HG02852 (cell line): ENCODE results near the gene SMG1.

ENCODE experiments used
- ATAC-seq: cut with Tn5 transposase; IDR thresholded peaks from one replicate; pipeline ENCODE4 v1.9.1; 2021; ENCODE audit warnings: mild to moderate bottlenecking, moderate library complexity; ENCODE audit not compliant: unreplicated experiment

SMG1 gene

DNA sequence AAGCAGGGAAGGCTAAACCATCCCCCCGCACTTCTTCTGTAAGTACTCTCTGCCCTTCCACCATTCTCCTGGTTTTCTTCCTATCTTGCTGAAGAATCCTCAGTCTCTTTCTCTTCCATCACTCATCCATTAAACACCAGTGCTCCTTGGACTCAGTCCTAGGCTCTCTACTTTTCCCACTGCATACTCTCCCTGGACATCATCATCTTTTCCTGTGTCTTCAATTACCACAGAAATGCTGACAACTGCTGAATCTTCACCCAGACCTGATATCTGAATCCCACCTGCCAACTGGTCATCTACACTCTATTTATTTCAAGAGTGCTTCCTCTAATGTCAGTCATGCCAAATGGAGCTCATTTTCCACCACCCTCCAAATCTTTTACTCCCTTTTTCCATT lies 71.0 kb downstream of the SMG1 start:
- ATAC-seq: no peak

GRCh38 chr16:18853694-18854093 lies 72.5 kb downstream of the SMG1 start:
- no peak for ATAC-seq

DNA sequence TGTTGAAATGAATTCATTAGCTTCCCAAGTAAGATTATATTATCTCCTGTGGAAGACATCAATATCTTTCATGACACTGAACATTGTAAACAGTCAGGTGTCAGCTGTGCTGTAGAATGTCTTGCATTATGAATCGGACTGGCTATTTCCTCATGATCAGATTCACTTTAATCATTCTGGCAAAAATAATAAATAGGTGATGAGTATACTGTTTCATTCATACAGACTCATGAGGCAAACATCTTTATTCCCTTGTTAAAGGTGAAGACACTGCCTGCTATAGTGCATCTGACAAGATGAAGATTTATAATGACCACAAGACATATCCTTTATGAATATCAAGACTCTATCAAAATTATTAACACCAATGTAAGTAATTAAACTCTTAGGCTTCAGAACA lies 73.6 kb downstream of the SMG1 start:
- ATAC-seq: no peak

- ATAC-seq: no peak
Observed at GRCh38 chr16:18846416-18846815, 79.8 kb downstream of the SMG1 start.

DNA sequence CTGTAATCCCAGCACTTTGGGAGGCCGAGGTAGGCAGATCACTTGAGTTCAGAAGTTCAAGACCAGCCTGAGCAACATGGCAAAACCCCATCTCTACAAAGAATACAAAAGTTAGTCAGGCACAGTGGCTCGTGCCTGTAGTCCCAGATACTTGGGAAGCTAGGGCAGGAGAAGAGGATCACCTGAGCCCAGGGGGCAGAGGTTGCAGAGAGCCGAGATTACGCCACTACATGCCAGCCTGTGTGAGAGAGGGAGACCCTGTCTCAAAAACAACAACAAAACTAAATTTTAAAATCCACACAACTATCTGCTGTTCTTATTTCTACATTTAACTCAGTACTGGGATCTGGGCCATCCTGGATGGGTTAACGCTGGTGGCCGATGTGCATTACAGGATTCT lies 83.6 kb downstream of the SMG1 start:
- no peak for ATAC-seq

DNA sequence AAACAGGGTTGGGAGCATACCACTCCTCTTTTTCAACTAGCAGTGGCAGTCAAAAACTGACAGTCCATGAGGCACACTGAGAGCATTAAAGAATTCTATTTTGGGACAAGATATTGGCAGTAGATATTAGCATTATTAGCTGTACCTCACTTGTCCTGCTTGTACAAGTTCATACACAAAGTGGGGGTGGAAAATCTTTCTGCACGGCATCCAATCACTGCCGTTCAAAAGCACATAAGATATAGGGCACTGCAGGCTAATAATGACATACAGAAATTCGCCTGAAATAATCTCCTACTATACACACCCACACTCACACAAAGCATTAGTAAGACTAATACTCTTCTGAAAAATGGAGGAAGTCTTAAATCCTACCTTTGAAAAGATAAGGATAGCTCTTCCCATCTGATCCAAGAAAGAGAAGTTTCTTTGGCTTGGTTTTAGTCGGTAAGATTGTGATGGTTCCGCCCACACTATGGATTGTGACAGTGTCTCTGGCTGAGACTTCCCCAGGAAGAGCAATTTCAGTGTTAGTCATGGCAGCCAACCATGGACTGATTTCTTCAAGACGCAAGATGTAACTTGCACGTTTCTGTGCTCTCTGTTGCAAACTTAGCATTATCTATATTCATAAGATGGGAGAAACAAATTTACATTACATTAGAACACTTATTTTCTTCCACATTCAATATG lies 84.2 kb downstream of the SMG1 start:
- no peak for ATAC-seq

DNA sequence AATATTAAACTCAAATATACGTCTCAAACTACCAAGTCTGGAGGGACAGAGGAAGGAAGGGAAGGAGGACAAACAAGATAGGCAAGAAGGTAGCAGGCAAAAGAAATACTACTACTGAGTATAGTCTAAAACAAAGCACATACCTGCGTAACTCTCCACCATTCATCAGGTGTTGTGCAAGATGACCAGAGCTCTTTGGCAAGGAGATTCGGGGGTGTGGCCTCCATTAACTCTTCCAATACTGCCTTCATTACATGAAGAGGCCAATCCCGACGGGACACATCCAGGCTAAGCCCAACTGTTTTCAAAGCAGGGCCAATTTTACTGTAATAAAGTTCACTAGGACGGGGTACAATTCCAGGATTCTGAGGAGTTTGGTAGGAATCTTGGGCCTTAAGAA lies 86.7 kb downstream of the SMG1 start:
- no peak for ATAC-seq

DNA sequence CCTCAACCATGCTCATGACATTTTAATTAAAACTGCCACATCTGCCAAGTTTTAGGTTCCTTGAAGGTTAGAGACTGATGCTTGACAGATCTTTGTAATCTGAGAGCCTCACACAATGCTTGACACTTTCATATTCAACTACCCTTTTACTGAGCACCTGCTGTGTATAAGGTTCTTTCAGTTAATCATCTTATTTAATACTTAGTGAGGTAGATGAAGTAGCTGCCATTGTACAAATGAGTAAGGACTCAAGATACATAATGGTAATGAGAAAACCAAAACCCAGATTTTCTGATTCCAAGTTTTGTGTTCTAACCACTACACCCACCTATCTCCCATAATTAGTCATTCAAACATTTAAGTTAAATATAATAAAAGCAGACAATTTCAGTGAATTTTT lies 89.5 kb downstream of the SMG1 start:
- no peak for ATAC-seq

- ATAC-seq: no peak
Observed at GRCh38 chr16:18834864-18835263, 91.3 kb downstream of the SMG1 start.

- no peak for ATAC-seq
Observed at GRCh38 chr16:18833707-18834505, 92.3 kb downstream of the SMG1 start.

- ATAC-seq: no peak
Observed at GRCh38 chr16:18832613-18833012, 93.6 kb downstream of the SMG1 start.

GRCh38 chr16:18832006-18832405 lies 94.2 kb downstream of the SMG1 start:
- no peak for ATAC-seq

GRCh38 chr16:18829251-18829650 lies 97.0 kb downstream of the SMG1 start:
- no peak for ATAC-seq

DNA sequence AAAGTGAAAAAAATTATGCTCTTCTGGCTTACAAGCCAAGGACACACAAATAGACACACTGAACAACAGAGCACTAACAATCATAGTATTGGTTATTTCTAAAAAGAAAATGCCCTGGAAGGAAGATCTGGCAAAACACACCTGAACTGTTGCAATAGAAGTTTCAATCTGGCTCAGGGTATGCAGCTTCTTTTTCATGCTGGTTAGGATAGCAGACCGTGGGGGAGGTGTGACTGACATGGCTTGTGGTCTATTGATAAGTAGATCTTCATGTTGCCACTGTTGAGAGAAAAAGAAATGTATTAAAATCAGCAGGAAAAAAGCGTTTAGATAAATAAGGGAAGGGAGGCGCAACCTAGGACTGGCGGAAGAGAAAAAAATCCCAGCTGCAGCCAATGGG lies 98.3 kb downstream of the SMG1 start:
- ATAC-seq: no peak

- ATAC-seq: no peak
Observed at GRCh38 chr16:18816286-18816685, 109.9 kb downstream of the SMG1 start.

GRCh38 chr16:18811925-18812324 lies 114.3 kb downstream of the SMG1 start:
- ATAC-seq: no peak

- no peak for ATAC-seq
Observed at GRCh38 chr16:18809165-18809564, 117.0 kb downstream of the SMG1 start.

DNA sequence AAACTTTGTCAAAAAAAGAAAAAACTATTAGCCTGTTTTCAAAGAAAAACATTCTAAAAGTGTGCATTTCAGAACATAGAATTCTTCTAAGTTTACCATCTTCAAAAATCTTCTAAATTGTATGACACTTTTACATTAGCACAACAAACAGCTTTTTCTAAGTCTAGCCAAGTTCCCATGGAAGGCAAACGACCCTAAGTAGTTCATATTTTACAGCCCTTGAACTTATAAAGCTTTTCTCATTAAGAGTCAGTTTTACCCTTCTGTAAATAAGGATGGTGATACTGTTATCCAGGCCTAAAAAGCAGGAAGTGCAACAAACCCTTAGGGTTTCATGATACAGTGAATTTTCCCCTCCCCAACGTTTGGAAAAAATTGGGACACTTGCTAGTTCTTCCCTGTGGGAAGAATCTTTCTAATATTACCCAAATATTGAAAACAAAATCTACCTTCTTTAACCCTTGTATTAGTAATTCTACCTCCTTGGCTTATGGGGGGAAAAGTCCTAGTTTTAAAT lies 120.9 kb downstream of the SMG1 start:
- no peak for ATAC-seq

DNA sequence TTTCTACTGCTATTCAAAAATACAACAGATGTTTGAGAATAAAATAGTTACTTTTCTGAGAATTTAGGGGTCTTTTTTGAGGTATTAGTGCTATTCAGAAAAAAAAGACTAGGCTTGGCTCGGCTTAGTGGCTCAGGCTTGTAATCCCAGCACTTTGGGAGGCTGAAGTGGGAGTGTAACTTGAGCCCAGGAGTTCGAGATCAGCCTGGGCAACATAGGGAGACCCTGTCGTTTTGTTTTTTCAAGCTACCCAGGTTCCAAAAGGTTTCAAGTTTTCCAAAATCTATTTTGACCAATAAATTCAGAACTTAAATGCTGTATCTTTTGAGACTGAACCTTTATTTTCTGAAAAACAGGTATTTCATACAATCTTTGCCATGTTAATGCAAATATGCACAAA lies 121.7 kb downstream of the SMG1 start:
- no peak for ATAC-seq

- ATAC-seq: no peak
Observed at GRCh38 chr16:18803569-18804462, 122.4 kb downstream of the SMG1 start.

DNA sequence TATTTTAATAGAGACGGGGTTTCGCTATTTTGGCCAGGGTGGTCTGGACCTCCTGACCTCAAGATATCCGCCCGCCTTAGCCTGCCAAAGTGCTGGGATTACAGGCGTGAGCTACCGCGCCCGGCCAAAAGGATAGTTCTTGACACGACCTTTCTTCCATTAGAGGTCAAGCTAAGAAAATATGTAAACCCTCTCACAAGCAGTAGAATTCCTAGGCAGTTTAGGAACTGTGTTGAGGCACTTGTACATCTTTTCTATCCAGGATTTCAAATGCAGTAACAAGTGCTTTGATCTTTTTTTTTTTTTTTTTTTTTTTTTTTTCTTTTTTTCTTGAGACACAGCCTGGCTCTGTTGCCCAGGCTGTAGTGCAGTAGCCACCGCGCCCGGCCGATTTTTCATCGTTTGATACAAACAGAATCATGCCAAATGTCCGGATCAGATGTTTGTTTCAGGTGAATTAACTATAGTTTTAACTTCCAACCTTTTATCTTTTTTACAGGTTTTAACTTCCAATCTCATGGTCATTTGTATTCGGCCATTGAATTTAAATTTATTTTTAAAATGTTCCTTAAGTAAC lies 123.4 kb downstream of the SMG1 start:
- no peak for ATAC-seq
